Measurements from ENCODE around the gene DACH1.

GRCh38 chr13:71474936-71475335 is 392.1 kb downstream of the DACH1 start:
- TF ChIP-seq CTCF (IDR thresholded peaks at IDR 0.05; ENCODE audit: insufficient read depth, low read depth, low read length) (no peak), EZH2 (IDR thresholded peaks at IDR 0.05; ENCODE audit: insufficient read depth, low read length) (no peak)
